HCT116 (cell line): Measurements from ENCODE around the gene P4HA1. TPM values are rescaled to one million over a fixed set of nuclear protein-coding genes. Genes with fewer than 3 reads are reported as not detected.

Source experiments
- ATAC-seq: fragments of 200-7000 bp; cut with Tn5 transposase; 2 replicates; pipeline ENCODE4 v1.9.1; 2020; ENCODE audit warnings: mild to moderate bottlenecking, moderate library complexity
- BruUV-seq: library from RNA; stranded (reverse); fragments of 400-500 nt; replicated peaks from 2 replicates; lab custom pipeline; 2021; lab: Mats Ljungman, UMichigan
- CTCF ChIA-PET: fragments of 300-600 bp; sonication (Branson Sonifier 250); formaldehyde crosslinking; loops from one replicate; lab custom pipeline; 2021; ENCODE audit warnings: antibody characterized with exemption; lab: Charles Lee
- POLR2A ChIA-PET: fragments of 300-600, 350-600 bp; sonication (Branson Sonifier 250); formaldehyde crosslinking; loops from one replicate; lab custom pipeline; 2021; ENCODE audit warnings: antibody characterized with exemption; lab: Charles Lee
- RAD21 ChIA-PET, 2 experiments: fragments of 300-600 bp; sonication (Branson Sonifier 250); formaldehyde crosslinking; loops; one replicate each; lab custom pipeline; 2023; ENCODE audit warnings: low total read pairs in 2 of 2; ENCODE audit not compliant: uncharacterized antibody in 2 of 2, unreplicated experiment in 2 of 2, low non-redundant PET in 1 of 2; lab: Charles Lee
- DNase-seq: peaks from one replicate; pipeline ENCODE4 v3.0.0-alpha.2; 2010; ENCODE audit warnings: low read depth, low spot score
- H2AFZ ChIP-seq: fragments of 200-600 bp; shearing (Covaris generic), sonication (generic); 2 replicates; pipeline ENCODE4 v1.6.1; 2017; ENCODE audit warnings: low read depth, mixed run types, mixed read lengths, antibody characterized with exemption, low read length; ENCODE audit not compliant: poor library complexity, severe bottlenecking
- H3K27ac ChIP-seq: 2 replicates; pipeline ENCODE4 v1.5.1; 2012; ENCODE audit warnings: low read depth, low read length
- H3K27me3 ChIP-seq: fragments of 200-600 bp; sonication (generic); 2 replicates; pipeline ENCODE4 v1.6.1; 2016; ENCODE audit warnings: mixed run types, low read length, mixed read lengths; ENCODE audit not compliant: insufficient read depth
- H3K36me3 ChIP-seq, 2 experiments: fragments of 200-500 bp in 1 of 2; fragments of 200-600 bp in 1 of 2; sonication (Bioruptor generic) in 1 of 2; sonication (generic) in 1 of 2; 2 replicates each; pipeline versions ENCODE4 v1.5.1 to v1.6.1; 2014 to 2016; ENCODE audit warnings: low read length in 2 of 2, inconsistent platforms in 1 of 2, mixed read lengths in 1 of 2, mixed run types in 1 of 2; ENCODE audit not compliant: insufficient read depth in 2 of 2, control insufficient read depth in 1 of 2
- H3K4me1 ChIP-seq, 2 experiments: fragments of 200-600 bp in 1 of 2; sonication (generic) in 1 of 2; 2 replicates each; pipeline versions ENCODE4 v1.5.1 to v1.6.1; 2012 to 2017; ENCODE audit warnings: low read length in 2 of 2, inconsistent platforms in 1 of 2, mild to moderate bottlenecking in 1 of 2, mixed read lengths in 1 of 2, mixed run types in 1 of 2, moderate library complexity in 1 of 2; ENCODE audit not compliant: insufficient read depth in 2 of 2, control insufficient read depth in 1 of 2
- H3K4me2 ChIP-seq: fragments of 200-600 bp; sonication (generic); 2 replicates; pipeline ENCODE4 v1.6.1; 2017; ENCODE audit warnings: mixed run types, low read length, mixed read lengths
- H3K4me3 ChIP-seq, 2 experiments: fragments of 200-600 bp in 1 of 2; sonication (generic) in 1 of 2; replicated peaks in 1 of 2; 2 replicates each; pipeline ENCODE4 v1.5.1; 2011 to 2016; ENCODE audit warnings: low read length in 2 of 2, control low read depth in 1 of 2, low read depth in 1 of 2, mild to moderate bottlenecking in 1 of 2, mixed read lengths in 1 of 2, mixed run types in 1 of 2
- H3K79me2 ChIP-seq: fragments of 200-600 bp; sonication (generic); 2 replicates; pipeline ENCODE4 v1.6.1; 2017; ENCODE audit warnings: mild to moderate bottlenecking, mixed run types, low read length, moderate library complexity, mixed read lengths; ENCODE audit not compliant: insufficient read depth
- H3K9ac ChIP-seq: fragments of 200-600 bp; sonication (generic); 2 replicates; pipeline ENCODE4 v1.6.1; 2016; ENCODE audit warnings: low read length, mixed read lengths
- H3K9me2 ChIP-seq: fragments of 200-600 bp; sonication (generic), shearing (Covaris generic); 2 replicates; pipeline ENCODE4 v1.6.1; 2017; ENCODE audit warnings: mixed run types, mild to moderate bottlenecking, moderate library complexity; ENCODE audit not compliant: insufficient read depth
- H3K9me3 ChIP-seq, 2 experiments: fragments of 200-500 bp in 1 of 2; fragments of 200-600 bp in 1 of 2; sonication (Bioruptor generic) in 1 of 2; sonication (generic) in 1 of 2; 2 replicates each; pipeline ENCODE4 v1.6.1; 2014 to 2017; ENCODE audit warnings: low read length in 2 of 2, mixed read lengths in 2 of 2, inconsistent platforms in 1 of 2, low read depth in 1 of 2, mild to moderate bottlenecking in 1 of 2, mixed run types in 1 of 2, moderate library complexity in 1 of 2; ENCODE audit not compliant: control insufficient read depth in 1 of 2, insufficient read depth in 1 of 2
- H4K20me1 ChIP-seq: fragments of 200-600 bp; sonication (generic), shearing (Covaris generic); 2 replicates; pipeline ENCODE4 v1.6.1; 2017; ENCODE audit warnings: mixed run types, mild to moderate bottlenecking, moderate library complexity; ENCODE audit not compliant: insufficient read depth
- ATF3 ChIP-seq: IDR thresholded peaks from 2 replicates; pipeline ENCODE4 v1.6.1; 2012
- CBX3 ChIP-seq: IDR thresholded peaks from 2 replicates; pipeline ENCODE4 v1.6.1; 2012; ENCODE audit warnings: low read depth
- CEBPB ChIP-seq: IDR thresholded peaks from 2 replicates; pipeline ENCODE4 v1.6.1; 2012; ENCODE audit warnings: low read depth
- CTCF ChIP-seq, 3 experiments: fragments of 200-600 bp in 1 of 3; sonication (generic) in 1 of 3; IDR thresholded peaks in 2 of 3; conservative IDR thresholded peaks in 1 of 3; 2 replicates each; pipeline ENCODE4 v1.5.1; 2012 to 2017; ENCODE audit warnings: low read depth in 2 of 3, low read length in 2 of 3, antibody characterized with exemption in 1 of 3, borderline replicate concordance in 1 of 3, control low read depth in 1 of 3, mild to moderate bottlenecking in 1 of 3, mixed read lengths in 1 of 3, mixed run types in 1 of 3, moderate library complexity in 1 of 3; ENCODE audit not compliant: insufficient read depth in 1 of 3
- ELF1 ChIP-seq: IDR thresholded peaks from 2 replicates; pipeline ENCODE4 v1.6.1; 2012; ENCODE audit warnings: low read depth, borderline replicate concordance
- EZH2 ChIP-seq: fragments of 200-600 bp; sonication (generic); IDR thresholded peaks from 2 replicates; pipeline ENCODE4 v1.6.1; 2017; ENCODE audit warnings: antibody characterized with exemption, mixed run types
- EZH2phosphoT487 ChIP-seq: fragments of 200-600 bp; IDR thresholded peaks from 2 replicates; pipeline ENCODE4 v1.6.1; 2018; ENCODE audit warnings: antibody characterized with exemption, borderline replicate concordance
- JUND ChIP-seq: IDR thresholded peaks from 2 replicates; pipeline ENCODE4 v1.6.1; 2012
- MAX ChIP-seq: IDR thresholded peaks from 2 replicates; pipeline ENCODE4 v1.6.1; 2012
- POLR2A ChIP-seq: IDR thresholded peaks from 2 replicates; pipeline ENCODE4 v1.7.0; 2011; ENCODE audit warnings: borderline replicate concordance; ENCODE audit not compliant: insufficient read depth, insufficient read length; ENCODE audit errors: extremely low read depth
- RAD21 ChIP-seq: IDR thresholded peaks from 2 replicates; pipeline ENCODE4 v1.6.1; 2012; ENCODE audit warnings: low read depth, mild to moderate bottlenecking
- REST ChIP-seq: IDR thresholded peaks from 2 replicates; pipeline ENCODE4 v1.6.1; 2012; ENCODE audit warnings: low read depth
- SIN3A ChIP-seq: IDR thresholded peaks from 2 replicates; pipeline ENCODE4 v1.6.1; 2012; ENCODE audit warnings: low read depth
- SRF ChIP-seq: IDR thresholded peaks from 2 replicates; pipeline ENCODE4 v1.6.1; 2012; ENCODE audit warnings: low read depth
- YY1 ChIP-seq: IDR thresholded peaks from 2 replicates; pipeline ENCODE4 v1.6.1; 2011; ENCODE audit warnings: low read length, low read depth, moderate library complexity, mild to moderate bottlenecking; ENCODE audit not compliant: insufficient replicate concordance; ENCODE audit errors: extremely low read depth
- ZBTB33 ChIP-seq: IDR thresholded peaks from 2 replicates; pipeline ENCODE4 v1.6.1; 2011; ENCODE audit warnings: mild to moderate bottlenecking, low read length, moderate library complexity; ENCODE audit not compliant: insufficient replicate concordance; ENCODE audit errors: extremely low read depth
- ZFX ChIP-seq: fragments of 450-650 bp; IDR thresholded peaks from 2 replicates; pipeline ENCODE4 v1.6.1; 2017
- ZNF274 ChIP-seq: fragments of 200-500 bp; sonication (Bioruptor generic); IDR thresholded peaks from 2 replicates; pipeline ENCODE4 v1.6.1; 2014; ENCODE audit warnings: mild to moderate bottlenecking, low read depth, low read length, inconsistent platforms
- intact Hi-C: fragments of 100-400 bp; cut with micrococcal nuclease; formaldehyde crosslinking; loops from 2 replicates; pipeline ENCODE4 v1.10.0; 2022
- total RNA-seq: library from RNA; stranded (reverse); gene quantifications from one replicate; pipeline ENCODE4 v1.2.1, GENCODE V29; 2021; ENCODE audit not compliant: unreplicated experiment

Gene P4HA1
- total RNA-seq, 1 experiment from 2014 or later, result 49.7 TPM

GRCh38 chr10:73053275-73053674, 43.4 kb downstream of the P4HA1 start:
- no TSS peak for BruUV-seq
- no peak for DNase-seq
- Histone ChIP-seq H3K27me3 (no peaks in the 10 kb centered on the region), H3K4me1 (no peaks in the 10 kb centered on the region), H3K4me2 (no peak overlapping the region), H3K9ac (no peak overlapping the region), H3K27ac (no peak overlapping the region), H3K79me2 (0 out of 2 replicates have a peak, but pooled peaks cover under 1% of the 10 kb centered on the region), H3K36me3 (peaks cover 6 to 17% of the 10 kb centered on the region in 2 experiments; a peak in 3 of 4 replicates), H4K20me1 (no peaks in the 10 kb centered on the region), H3K4me3 (no peak overlapping the region), H3K9me3 (no peaks in the 10 kb centered on the region), H3K9me2 (no peaks in the 10 kb centered on the region), H2AFZ (no peak overlapping the region)
- ChIA-PET CTCF (interaction anchor here (1.1 to 1.5 kb wide), 2 partner anchors 8 to 13 kb away, joined by 3 to 5 read pairs; no protein-coding TSS in a partner anchor), POLR2A (no interaction called here), RAD21 (no interaction called here)
- ATAC-seq, result no peak
- TF ChIP-seq ATF3 (no peak), SRF (no peak), ZNF274 (no peak), EZH2 (no peak), MAX (no peak), ZFX (no peak), EZH2phosphoT487 (no peak), CTCF (IDR thresholded peaks at IDR 0.05 in 2 of 3, conservative IDR thresholded peaks at IDR 0.05 in 1 of 3; ENCODE audit: borderline replicate concordance in 1 of 3, insufficient read depth in 1 of 3, low read depth in 2 of 3, low read length in 2 of 3) (no peak), YY1 (no peak), POLR2A (no peak), SIN3A (no peak), CBX3 (no peak), CEBPB (no peak), RAD21 (no peak), ELF1 (no peak), ZBTB33 (no peak), REST (no peak), JUND (no peak)
- intact Hi-C loops, result no loop called here
